Measurements from ENCODE around the gene SPATA3. TPM values are rescaled to one million over a fixed set of nuclear protein-coding genes. Genes with fewer than 3 reads are reported as not detected.
A peak's percentile ranks its signal among the peaks of the same experiment; 100 is the strongest.

Gene SPATA3
- total RNA-seq, 1 donor from 2014 or later = not detected

DNA sequence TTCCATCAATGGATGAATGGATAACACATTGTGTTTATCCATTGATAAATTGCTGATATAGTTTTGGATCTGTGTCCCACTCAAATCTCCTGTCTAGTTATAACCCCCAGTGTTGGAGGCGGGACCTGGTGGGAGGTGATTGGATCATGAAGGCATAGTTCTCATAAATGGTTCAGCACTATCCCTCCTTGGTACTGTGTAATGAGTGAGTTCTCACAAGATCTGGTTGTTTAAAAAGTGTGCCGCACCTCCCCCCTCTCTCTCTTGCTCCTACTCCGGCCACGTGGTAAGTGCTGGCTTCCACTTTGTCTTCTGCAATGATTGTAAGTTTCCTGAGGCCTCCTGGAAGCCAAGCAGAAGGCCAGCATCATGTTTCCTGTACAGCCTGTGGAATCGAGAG, 23.9 kb upstream of the SPATA3 start:
- DNase-seq = no peak
- no peaks in the 10 kb centered on the region for H3K4me1 ChIP-seq
- no peaks in the 10 kb centered on the region for H3K27me3 ChIP-seq (ENCODE audit: low read depth)
- TF ChIP-seq, protein P1, sequence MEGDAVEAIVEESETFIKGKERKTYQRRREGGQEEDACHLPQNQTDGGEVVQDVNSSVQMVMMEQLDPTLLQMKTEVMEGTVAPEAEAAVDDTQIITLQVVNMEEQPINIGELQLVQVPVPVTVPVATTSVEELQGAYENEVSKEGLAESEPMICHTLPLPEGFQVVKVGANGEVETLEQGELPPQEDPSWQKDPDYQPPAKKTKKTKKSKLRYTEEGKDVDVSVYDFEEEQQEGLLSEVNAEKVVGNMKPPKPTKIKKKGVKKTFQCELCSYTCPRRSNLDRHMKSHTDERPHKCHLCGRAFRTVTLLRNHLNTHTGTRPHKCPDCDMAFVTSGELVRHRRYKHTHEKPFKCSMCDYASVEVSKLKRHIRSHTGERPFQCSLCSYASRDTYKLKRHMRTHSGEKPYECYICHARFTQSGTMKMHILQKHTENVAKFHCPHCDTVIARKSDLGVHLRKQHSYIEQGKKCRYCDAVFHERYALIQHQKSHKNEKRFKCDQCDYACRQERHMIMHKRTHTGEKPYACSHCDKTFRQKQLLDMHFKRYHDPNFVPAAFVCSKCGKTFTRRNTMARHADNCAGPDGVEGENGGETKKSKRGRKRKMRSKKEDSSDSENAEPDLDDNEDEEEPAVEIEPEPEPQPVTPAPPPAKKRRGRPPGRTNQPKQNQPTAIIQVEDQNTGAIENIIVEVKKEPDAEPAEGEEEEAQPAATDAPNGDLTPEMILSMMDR (IDR thresholded peaks at IDR 0.05) = no peak
- no peak overlapping the region for H3K27ac ChIP-seq
- no peaks in the 10 kb centered on the region for H3K36me3 ChIP-seq
- no peaks in the 10 kb centered on the region for H3K9me3 ChIP-seq
- intact Hi-C loops (cut with DNase I) = no loop called here
- no peak overlapping the region for H3K4me3 ChIP-seq
- no peak for ATAC-seq

DNA sequence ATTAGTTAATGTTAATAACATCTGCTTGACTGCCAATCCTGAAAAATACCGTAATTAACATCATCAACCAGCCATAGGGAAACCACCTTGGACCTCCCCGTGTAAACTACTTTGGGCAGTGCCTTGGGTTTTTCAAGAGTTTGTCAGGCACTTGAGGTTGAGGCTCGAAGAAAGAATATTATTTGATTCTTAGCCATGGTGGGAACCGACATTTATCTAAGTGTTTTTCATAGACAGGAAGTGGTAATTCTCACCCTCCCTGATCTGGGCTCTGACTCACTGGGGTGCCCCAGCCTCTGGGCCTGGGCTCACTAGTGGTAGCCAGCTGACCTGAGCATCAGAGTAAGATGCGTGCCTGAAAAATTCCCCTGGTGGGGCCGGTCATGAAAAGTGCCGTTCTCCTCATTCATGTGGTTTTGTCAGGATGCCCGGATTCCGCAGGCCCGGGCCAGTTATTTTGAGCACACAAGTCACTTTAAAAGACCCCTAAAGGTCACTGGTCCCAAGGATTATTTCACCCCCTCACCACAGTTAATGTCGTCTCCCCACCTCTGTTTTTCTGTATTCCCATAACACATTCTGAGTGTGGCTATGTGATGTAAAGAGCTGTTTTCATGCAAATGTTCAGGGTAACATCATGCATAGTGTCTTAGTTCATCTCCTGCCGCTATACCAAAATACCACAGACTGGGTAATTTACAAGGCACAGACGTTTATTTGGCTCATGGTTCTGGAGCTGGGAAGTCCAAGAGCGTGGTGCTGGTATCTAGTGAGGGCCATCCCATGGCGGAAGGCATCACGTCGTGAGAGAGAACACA, 21.6 kb upstream of the SPATA3 start:
- no peak overlapping the region for H3K27ac ChIP-seq
- no peaks in the 10 kb centered on the region for H3K4me1 ChIP-seq
- H3K4me3 ChIP-seq = no peak overlapping the region
- DNase-seq (no peak), ATAC-seq (peak; percentile 82 to 85)
- H3K36me3 ChIP-seq = no peaks in the 10 kb centered on the region
- no peaks in the 10 kb centered on the region for H3K9me3 ChIP-seq
- TF ChIP-seq, protein P1 (IDR thresholded peaks at IDR 0.05) = no peak
- intact Hi-C loops (cut with DNase I) = no loop called here
- H3K27me3 ChIP-seq (ENCODE audit: low read depth) = no peaks in the 10 kb centered on the region

DNA sequence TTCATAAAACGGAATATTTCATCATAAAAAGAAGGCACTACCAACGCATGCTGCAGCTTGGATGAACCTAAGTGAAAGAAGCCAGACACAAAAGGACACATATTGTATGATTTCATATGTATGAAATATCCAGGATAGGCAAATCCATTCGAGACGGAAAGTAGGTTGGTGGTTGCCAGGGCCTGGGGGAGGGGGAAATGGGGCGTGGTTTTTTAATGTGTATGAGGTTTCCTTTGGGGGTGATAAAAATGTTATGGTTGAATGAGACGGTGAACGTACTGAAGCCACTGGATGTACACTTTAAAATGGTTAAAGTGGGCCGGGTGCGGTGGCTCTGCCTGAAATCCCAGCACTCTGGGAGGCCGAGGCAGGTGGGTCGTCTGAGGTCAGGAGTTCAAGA, 20.0 kb upstream of the SPATA3 start:
- no peaks in the 10 kb centered on the region for H3K36me3 ChIP-seq
- DNase-seq (no peak), ATAC-seq (no peak)
- H3K27ac ChIP-seq = no peak overlapping the region
- H3K27me3 ChIP-seq (ENCODE audit: low read depth) = no peaks in the 10 kb centered on the region
- no peaks in the 10 kb centered on the region for H3K9me3 ChIP-seq
- intact Hi-C loops (cut with DNase I) = no loop called here
- TF ChIP-seq, protein P1 (IDR thresholded peaks at IDR 0.05) = no peak
- H3K4me1 ChIP-seq = no peaks in the 10 kb centered on the region
- H3K4me3 ChIP-seq = no peak overlapping the region

DNA sequence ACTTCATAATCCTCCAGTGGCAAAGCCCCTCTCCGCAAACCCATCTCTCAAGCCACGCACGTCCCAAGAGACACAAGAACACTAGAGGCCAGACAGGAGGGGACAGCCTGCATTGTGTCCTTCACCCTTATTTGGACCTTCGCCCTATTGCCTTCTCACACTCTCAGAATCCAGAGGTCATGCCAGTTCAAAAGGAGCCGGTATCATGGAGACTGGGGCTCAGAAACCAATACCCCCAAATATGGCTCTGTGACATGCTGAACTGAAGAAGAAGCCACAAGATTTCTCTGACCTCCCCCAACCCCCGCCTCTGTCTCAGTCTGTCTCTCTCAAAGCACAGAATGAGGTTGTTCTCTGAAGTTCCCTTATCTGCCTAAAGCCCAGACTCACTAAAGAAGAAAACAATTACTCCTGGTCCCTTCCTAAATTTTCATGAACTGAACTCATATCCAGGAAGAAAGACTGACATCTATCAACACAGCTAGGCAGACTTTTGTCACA, 19.2 kb upstream of the SPATA3 start:
- Histone ChIP-seq H3K4me1 (no peaks in the 10 kb centered on the region), H3K27ac (no peak overlapping the region), H3K27me3 (ENCODE audit: low read depth) (no peaks in the 10 kb centered on the region), H3K4me3 (no peak overlapping the region), H3K36me3 (no peaks in the 10 kb centered on the region), H3K9me3 (no peaks in the 10 kb centered on the region)
- DNase-seq (no peak), ATAC-seq (no peak)
- intact Hi-C loops (cut with DNase I) = no loop called here
- TF ChIP-seq, protein P1 (IDR thresholded peaks at IDR 0.05) = no peak

DNA sequence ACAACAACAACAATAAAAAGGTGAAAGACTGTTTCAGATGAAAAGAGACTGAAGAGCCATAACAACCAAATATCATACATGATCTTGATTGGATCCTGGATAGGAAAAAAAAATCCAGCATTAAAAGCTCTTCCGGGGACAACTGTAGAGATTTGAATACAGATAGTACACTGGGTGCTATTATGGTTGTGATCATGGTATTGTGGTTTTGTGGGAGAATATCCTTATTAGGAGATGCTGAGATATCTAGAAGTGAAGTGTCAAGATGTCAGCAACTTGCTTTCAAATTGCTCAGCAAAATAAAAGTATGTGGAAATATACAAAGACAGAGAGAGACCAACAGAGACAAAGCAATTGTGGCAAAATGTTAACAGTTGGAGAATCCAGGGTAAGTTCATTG, 15.5 kb upstream of the SPATA3 start:
- Histone ChIP-seq H3K4me1 (no peaks in the 10 kb centered on the region), H3K27ac (no peak overlapping the region), H3K9me3 (no peaks in the 10 kb centered on the region), H3K4me3 (no peak overlapping the region), H3K36me3 (no peaks in the 10 kb centered on the region), H3K27me3 (ENCODE audit: low read depth) (no peaks in the 10 kb centered on the region)
- TF ChIP-seq, protein P1 (IDR thresholded peaks at IDR 0.05) = no peak
- no peak for ATAC-seq
- intact Hi-C loops (cut with DNase I) = no loop called here
- DNase-seq = no peak

Data from lower lobe of right lung (tissue), 2 donors.